Activated naive CD8-positive, alpha-beta T cell treated with anti-CD3 and anti-CD28 coated beads, Interleukin-2, amount 50 U/mL, for 16 hours (primary cell): ENCODE results near the gene TMEM132D.

ENCODE experiments used
- DNase-seq: peaks from one replicate; pipeline ENCODE4 v3.0.0-alpha.2; 2020; ENCODE audit warnings: low read depth, low spot score

TMEM132D gene

DNA sequence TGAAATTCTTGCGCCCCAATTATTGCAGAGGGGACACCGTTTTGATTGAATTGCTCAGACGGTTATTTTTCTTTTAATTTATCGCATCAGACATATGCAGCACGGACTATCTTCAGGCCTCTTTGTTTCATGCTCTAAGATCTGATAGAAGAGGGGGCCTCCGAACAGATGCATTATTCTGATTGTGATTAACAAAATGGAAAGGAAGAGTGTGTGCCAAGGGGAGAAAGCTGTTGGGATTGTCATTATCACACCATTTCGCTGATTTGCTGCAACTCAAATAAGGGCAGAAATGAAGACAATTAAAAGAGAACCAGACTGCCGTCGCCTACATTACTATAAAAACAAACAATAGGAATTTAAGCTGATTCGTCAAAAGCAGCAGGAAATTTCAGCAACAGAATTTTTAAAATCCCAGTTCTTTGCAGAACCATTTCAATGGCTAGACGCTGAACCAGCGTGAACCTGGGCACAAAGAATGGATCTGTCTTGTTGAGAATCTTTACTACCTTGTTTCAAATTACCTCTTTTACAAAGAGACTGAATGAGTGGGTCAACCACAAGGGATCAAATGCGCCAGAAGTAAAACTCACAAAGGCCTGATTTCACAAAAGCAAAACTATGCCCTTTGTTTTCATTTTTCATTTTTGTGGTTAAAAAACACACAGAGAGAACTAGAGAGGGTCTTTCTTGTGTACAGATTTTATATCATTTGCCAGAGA, 30.6 kb downstream of the TMEM132D start:
- DNase-seq, result no peak

DNA sequence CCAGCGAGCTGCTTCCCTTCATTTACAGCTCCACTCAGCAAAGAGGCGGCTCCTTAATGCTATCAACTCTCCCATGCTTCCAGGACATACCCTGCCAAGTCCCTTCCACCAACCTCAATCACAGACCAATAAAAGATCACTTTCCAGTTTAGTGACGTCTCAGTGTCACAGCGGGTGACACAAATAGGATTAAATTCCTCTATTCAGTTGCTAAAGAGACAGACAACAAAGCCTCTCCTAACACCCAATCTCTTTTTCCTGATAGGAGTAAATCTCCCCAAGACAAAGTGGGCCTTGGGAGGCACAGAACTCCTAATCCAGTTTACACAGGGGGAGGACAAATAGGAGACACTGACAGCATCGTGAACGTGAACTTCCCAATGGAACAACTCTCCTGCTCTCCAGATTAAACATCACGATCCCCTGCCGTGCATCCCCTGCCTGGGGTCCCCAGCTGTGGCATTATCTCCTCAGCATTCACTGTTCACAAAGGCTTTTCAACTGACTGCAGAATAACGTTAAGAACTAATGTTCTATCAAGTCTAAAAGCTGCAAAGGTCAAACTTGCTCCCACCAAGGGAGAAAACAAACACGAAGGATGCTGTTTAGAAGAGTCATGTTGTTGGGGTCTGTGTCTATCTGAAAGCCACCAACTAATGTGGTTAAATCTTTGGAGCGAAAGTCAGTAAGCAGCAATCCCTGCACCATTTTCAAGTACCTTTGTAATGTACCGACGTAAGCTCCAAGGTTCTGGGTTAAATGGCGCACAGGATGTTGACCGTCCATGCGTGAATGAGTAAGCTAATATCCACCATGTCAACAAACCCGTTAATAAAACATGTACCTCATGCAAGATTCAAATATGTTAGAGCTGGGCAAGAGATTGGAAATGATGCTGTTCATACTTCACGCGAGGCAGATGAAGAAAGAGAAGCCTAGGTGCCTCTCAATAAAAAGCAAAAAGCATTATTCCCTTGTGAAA, 31.5 kb downstream of the TMEM132D start:
- DNase-seq, result no peak

DNA sequence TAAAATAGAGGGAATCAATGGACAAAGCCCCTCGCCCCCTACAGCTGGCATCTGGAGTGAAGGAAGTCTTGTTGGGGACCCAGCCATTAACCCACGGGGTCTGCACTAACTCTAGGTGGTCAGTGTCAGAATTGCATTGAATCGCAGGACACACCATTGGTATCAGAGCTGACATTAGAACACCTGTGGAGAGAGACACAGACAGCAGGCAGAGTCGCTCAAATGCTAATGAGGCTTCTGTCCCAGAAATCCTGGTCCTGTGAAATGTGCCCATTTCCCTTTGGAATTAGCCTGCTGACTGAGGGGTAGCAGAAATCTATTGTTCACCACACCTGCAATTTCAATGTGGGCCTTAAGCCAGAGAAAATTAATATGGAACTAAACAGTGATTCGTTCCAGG, 33.0 kb downstream of the TMEM132D start:
- no peak for DNase-seq

DNA sequence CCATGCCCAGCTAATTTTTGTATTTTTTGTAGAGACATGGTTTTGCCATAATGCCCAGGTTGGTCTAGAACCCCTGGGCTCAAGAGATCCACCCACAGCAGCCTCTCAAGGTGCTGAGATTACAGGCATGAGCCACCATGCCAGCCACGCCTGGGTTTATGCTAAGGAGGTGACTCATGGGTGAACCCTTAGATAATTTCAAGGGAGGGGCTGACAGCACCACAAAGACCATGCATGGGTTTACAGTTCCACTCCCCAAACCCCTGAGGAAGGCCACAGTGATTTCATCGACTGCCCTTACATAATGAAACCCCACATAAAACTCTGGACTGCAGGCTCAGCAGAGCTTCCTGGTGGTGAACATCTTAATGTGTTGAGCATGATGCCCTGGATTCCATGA, 33.7 kb downstream of the TMEM132D start:
- no peak for DNase-seq

DNA sequence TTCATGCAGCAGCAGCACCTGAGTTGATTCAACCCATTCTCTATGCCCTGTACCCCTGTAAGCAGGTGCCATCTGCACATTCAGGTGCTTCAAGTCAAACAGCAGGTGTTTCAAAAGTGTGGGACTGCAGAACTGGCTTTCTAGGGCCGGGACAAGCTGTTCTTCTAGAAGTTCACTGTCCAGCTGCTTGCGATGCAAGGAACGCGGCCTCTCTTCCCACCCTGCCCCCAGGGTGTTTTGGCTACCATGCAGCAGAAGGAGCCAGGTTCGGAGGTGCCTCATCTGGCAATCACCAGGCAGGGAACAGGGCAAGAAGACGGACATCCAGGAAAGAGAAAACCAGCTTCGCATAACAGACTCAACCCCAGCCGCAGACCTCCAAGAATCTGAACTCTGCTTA, 35.2 kb downstream of the TMEM132D start:
- no peak for DNase-seq

DNA sequence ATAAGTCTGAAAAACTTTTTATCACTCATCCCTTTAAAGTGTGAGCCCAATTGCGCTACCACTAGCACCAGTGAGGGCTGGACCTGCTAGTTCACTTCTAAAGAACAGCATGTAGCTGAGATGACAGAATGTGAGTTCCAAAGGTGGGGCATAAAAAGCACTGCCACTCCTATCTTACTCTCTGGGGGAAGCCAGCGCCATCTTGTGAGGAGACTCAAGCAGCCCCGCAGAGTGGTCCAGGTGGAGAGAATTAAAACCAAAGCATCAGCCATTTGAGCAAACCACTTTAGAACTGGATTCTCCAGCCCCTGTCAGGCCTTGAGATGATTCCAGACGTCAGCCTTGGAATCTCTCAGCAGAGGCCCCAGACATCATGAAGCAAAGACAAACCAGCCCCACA, 39.9 kb downstream of the TMEM132D start:
- no peak for DNase-seq

DNA sequence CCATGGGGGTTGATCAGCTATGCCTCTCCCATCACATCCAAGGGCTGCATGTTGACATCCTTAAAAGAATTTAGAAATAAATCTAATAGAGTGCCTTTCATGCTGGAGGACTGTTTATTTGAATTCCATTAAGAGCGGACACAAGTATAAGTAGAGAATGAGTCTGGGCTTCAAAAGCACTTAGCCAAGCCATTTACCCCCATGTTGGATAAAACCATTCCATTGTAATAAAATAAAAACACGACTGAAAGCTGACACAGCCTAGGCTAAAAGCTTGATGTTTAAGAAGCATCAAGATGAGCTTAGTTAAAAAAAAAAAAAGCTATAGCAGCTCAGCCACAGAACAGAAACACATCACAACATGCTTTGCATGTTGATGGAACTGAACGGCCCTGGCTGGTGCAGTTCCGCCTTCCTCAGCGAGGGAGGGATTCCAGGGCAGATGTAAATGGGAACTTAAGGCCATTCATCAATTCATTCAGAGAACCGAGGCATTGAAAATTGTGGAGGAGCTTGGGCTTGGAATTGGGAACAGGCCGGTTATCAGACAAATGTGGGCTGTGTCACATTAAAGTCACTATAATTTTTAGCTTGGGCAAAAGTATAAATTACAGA, 41.2 kb downstream of the TMEM132D start:
- no peak for DNase-seq

DNA sequence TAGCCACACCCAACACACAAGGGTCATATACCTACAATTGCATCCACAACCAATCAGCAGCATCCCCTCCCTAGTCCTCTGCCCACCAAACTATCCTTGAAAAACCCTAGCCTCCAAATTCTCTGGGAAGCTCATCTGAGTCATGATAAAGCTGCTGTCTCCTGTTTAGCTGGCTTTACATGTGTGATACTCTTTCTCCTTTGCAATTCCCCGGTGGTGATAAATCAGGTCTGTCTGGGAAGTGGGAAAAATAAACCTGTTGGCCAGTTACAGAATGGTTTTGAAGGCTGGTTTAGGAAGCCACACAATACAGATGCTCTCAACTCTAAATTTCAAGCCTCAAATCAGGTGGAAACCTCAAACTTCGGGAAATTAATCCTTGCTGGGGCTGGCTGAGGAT, 41.9 kb downstream of the TMEM132D start:
- no peak for DNase-seq

DNA sequence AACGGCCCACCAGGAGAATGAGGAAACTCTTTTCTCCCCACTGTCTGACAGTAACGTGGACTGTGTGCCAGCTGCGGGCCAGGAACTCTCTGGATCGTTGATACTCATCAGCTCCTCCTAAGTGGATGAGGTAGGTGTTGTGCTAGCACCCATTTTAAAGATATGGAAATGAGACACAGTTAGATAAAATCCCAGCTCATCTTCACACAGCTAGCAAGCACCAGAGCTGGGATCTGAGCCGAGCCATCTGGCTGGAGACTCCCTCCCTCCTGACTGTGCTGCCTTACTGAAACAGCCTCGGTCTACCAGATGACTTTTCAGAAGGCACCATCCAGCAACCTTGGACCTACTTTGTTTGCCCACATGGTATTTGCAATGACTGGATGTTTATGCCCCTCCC, 49.2 kb downstream of the TMEM132D start:
- DNase-seq, result no peak

DNA sequence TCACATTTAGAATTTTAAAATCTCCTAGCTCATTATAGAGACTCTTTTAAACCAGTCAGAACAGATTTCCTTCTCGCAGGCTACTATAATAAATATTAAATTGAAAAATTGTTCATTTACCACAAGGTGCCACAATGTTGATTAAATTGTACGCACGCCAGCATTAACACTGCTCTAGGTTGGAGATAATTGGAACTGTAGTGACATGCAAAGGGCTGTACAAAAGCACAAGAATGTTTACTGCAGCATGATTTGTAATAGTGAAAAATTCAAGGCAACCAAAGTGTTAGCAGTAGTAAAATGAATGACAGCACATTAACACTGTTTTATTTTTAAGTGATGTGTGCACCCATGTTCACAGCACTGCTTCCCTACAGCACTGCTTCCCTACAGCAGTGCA, 52.5 kb downstream of the TMEM132D start:
- no peak for DNase-seq

DNA sequence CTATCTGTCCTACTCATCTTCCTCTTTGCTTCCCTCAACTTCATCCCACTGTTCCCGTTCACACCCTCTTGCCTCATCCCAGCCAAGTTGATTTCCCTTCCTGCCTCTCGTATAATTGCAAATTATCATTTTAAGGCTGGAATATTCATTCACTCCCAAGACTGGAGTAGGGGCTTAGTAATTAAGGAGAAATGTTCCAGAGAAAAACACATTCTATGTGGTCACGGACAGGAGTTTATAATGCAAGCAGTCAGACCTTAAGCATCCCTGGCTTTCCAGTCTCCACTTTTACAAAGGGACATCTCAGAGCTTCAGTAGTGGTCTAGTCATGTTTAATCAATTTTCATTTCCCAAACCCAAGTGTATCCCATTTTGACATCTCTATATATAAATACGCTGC, 54.9 kb downstream of the TMEM132D start:
- no peak for DNase-seq

DNA sequence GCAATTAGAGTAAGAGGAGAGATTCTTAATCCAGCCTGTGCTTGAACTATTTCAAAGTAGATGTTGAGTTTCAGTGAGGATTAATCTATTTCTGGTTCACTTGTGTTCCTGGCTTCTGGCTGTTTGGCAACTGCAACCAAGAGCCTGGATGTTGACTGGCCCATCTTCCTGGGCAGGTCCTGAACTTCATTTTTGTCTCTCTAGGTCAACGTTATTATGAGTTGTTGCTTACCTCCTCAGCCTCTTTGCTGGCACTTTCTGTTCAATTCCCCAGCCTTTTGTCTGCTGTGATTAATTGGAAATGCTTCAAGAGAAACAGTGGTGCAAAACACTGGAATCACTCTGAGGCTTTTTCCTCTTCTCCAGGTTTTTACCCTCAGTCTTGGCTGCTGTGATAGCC, 56.8 kb downstream of the TMEM132D start:
- DNase-seq, result no peak

DNA sequence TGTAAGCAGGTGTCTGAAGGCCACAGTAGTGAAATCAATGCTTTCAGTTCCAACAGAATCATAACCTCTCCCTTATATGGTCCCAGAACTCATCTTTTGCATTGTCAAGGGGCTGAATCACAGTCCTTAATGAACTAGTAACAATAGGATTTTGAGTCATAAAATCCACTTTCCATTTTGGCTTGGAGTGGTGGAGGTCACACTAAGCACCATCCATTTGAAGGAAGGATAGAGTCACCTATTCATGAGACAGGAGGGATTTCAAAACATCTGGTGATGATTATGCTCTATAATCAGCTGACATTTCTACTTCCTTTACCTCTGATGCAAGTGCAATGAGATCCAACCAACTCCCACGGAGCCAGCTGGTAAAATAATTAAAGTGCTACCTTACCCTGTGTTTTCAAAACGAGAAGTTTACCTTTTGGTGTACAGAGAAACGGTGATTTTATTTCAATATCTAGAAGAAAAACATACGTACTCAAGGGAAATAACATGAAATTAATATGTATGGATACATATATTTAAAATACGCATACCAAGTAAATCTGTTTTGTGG, 59.1 kb downstream of the TMEM132D start:
- DNase-seq, result no peak

DNA sequence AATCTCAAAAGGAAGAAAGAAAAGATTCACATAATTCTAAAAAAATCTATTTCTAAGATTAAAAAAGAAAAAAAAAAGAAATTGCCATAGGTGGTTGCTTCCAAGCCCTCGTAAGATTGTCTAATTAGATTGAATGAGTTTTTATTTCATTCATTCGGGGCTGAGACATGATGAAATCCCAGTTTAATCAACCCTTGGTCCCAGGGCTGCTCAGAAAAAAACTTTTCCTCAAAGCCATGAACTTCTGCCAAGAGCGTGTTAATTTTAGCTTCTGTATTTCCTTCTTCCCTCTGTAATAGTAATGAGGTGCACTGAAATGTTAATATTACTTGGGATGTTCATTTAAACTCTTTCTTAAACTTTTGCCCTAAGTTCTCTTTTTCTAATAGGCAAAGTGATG, 62.6 kb downstream of the TMEM132D start:
- DNase-seq, result no peak

DNA sequence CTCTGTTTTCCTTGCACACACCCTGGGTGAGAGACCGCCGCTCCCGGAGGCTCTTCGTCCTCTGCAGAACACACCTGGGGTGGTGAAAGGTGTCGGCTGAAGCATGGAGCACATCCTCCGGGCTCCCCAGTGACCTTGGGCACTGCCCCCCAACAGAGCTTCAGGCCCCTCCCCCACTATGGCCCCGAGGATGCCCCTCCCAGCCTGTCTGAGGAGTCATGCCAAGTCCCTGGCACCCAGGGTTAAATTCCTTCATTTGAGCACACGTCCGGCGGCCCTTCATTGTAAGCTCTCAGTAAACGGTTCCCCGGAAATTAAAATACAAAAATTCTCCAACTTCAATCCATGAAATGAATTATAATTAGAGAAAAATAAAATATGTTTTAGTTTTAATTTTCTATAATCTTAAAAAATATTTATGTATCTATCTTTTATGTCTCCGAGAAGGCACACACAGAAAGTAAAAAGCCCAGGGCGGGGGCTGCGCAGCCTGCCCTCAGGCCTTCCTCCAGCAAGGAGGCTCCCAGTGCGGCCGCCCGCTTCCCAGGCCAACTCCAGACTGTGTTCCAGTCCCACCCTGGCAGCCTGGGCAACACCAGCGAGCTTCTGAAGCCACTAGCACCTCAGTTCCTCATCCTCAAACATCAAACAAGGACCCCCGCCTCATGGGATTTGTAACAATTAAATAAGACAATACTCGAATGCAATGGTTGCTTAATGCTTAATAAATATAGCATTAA, 63.5 kb downstream of the TMEM132D start:
- DNase-seq, result no peak

DNA sequence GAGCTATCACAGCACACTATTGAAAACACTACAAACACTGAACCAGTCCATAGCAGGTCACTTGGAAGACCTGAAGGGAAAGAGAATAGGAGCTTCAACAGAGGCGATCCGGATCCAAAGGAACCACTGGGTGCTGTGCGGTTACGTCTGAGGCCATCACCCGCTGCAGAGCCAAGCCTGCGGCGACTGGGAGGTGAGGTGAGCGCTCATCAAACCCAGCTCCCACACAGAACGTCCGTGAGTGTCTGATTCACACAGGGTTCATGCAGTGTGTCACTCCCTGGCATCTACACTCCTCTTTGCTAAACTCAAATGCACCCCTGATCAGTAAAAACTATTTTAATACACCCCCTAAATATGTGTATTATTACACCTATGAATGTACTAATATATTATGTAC, 64.1 kb downstream of the TMEM132D start:
- DNase-seq, result no peak

DNA sequence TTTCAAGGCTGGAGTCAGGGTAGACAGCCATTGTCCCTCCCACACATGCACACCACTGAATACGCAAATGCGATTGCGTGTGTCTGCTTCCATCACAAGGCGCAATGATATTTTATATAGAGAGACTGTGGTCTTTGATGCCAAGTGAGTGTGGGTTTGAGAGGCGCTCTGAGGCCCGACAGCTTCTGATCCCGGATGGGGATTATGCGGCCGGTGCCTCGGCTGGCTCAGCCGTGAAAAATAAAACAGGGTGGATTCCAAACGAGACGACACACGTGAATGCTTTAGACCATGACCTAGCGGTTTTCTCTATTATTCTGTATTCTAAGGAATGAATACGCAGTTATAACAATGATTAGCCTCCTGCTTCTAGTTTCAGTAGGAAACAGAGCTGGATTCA, 72.5 kb downstream of the TMEM132D start:
- DNase-seq, result no peak

DNA sequence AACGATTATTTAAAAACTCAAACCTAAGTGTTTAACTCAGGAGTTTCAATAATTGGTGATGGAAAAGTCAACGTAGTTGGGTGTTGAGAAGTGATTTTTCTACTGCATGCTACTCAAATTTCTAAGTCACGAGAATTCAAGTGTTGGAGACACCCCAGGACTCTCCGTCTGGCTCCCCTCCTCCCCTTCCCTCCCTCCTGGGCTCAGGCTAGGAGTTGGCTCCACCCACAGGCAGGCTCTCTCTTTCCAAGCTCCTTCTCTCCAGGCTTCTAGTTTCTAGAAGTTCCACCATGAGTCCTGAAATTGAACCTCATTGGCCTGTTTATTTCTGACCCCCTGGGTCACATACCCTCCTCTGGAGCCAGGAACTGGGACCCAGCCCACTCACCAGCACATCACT, 73.0 kb downstream of the TMEM132D start:
- no peak for DNase-seq

DNA sequence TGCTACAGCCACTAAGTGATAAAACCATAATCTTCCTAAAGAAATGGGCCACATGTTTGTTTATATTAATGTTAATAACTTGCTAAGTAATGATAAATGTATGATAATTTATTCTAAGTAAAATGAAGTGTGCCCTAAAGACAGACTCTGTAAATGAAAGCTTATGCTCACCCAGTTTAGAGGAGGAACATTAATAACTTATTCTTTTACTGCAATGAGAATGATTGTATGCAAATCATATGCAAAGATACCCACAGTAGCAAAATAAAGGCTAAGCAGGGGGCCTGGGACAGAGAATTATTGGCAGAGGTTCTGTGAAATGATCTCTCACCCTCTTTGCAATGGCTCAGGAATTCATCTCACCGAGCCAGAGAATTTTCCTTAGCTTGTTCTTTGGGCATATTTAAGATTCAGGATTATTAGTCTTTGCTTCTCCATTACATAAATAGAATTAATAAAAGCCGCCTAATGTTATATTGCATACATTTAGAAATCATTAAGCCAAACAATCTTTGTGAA, 75.9 kb downstream of the TMEM132D start:
- no peak for DNase-seq

DNA sequence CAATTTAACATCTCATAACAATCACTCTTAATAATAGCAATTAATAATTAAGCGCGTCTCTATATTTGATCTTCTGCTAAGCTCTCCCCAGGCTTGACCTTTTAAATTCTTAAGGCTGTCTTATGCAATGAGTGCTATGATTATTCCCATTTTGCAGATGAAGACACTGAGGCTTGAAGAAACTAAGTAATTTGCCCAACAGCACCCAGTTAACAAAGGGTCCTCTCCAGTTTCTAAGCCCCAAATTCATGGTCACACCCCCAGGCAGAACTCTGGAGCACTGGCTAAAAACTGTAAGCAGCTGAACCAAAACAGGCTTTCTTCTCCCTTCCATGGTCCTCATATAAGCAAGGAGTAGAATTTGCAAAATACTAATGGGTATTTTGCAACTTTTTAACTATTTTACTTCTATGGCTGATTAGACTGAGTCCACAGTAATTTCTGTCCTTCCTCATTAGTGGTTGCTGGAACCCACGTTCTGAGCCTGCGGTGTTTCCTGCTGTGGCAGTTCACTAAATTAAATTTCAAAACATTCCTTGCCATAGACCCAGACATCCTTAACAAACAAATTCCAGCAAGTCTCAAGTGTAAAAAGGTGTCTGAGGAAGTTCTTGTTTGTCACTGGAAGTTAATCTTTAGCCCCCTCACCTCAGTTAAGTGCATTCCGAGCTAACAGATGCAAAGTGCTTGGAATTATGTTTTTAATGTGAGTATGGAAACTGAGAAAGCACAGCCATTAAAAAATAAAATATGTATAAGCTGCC, 76.5 kb downstream of the TMEM132D start:
- no peak for DNase-seq

DNA sequence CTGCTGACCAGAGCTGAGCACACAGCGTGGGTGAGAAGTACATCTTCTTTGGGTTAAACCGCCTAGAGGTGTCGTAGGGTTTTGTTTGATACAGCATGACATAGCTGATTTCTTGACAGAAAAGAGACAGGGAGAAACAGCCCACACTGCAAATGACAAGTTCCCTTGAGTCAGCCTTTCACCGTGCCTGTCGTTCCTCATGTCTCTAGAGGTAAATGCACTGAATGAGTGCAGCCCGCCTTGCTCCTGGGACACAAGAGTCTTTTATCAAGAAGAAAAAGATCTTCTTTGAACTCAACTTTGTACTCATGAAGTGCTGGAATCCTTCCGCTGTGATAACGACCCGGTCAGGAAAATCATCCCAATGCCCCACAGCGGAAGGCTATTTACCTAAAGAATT, 77.6 kb downstream of the TMEM132D start:
- no peak for DNase-seq
